ENCODE data around the gene GEN1.

GEN1 gene

GRCh38 chr2:17747684-17748452 lies 6.1 kb upstream of the GEN1 start:
- no peaks in the 10 kb centered on the region for H3K9me3 Mint-ChIP-seq
- H3K27ac Mint-ChIP-seq, result no peak overlapping the region
- H3K36me3 Mint-ChIP-seq (ENCODE audit: low read depth), result peaks cover 34% of the 10 kb centered on the region
- H3K4me3 Mint-ChIP-seq, result no peak overlapping the region
- H3K27me3 Mint-ChIP-seq, result no peaks in the 10 kb centered on the region
- peaks cover 25% of the 10 kb centered on the region for H3K4me1 Mint-ChIP-seq (ENCODE audit: low read depth)

GRCh38 chr2:17748745-17749144 lies 5.2 kb upstream of the GEN1 start:
- Mint-ChIP-seq H3K27me3 (no peaks in the 10 kb centered on the region), H3K4me3 (no peak overlapping the region), H3K9me3 (no peaks in the 10 kb centered on the region), H3K27ac (no peak overlapping the region), H3K36me3 (ENCODE audit: low read depth) (peaks cover 26% of the 10 kb centered on the region), H3K4me1 (ENCODE audit: low read depth) (peaks cover 26% of the 10 kb centered on the region)

- H3K27ac Mint-ChIP-seq, result peak overlapping the region; percentile 12
- H3K27me3 Mint-ChIP-seq, result no peaks in the 10 kb centered on the region
- H3K9me3 Mint-ChIP-seq, result no peaks in the 10 kb centered on the region
- peaks cover 15% of the 10 kb centered on the region for H3K36me3 Mint-ChIP-seq (ENCODE audit: low read depth)
- H3K4me1 Mint-ChIP-seq (ENCODE audit: low read depth), result peaks cover 29% of the 10 kb centered on the region
- peak overlapping the region; percentile 1 for H3K4me3 Mint-ChIP-seq
Observed at GRCh38 chr2:17749753-17750438, 4.0 kb upstream of the GEN1 start.

- Mint-ChIP-seq H3K4me3 (peak overlapping the region; percentile 98), H3K36me3 (ENCODE audit: low read depth) (peaks cover 7% of the 10 kb centered on the region), H3K27me3 (no peaks in the 10 kb centered on the region), H3K9me3 (no peaks in the 10 kb centered on the region), H3K27ac (no peak overlapping the region), H3K4me1 (ENCODE audit: low read depth) (peaks cover 43% of the 10 kb centered on the region)
Observed at GRCh38 chr2:17752246-17752645, 1.7 kb upstream of the GEN1 start.

GRCh38 chr2:17752892-17753802 lies 791 bp upstream of the GEN1 start:
- Mint-ChIP-seq H3K4me1 (ENCODE audit: low read depth) (peaks cover 39% of the 10 kb centered on the region), H3K9me3 (no peaks in the 10 kb centered on the region), H3K27me3 (no peaks in the 10 kb centered on the region), H3K4me3 (peak overlapping the region; percentile 98), H3K36me3 (ENCODE audit: low read depth) (peaks cover 7% of the 10 kb centered on the region), H3K27ac (peak overlapping the region; percentile 74)

- peaks cover 11% of the 10 kb centered on the region for H3K36me3 Mint-ChIP-seq (ENCODE audit: low read depth)
- peak overlapping the region; percentile 98 for H3K4me3 Mint-ChIP-seq
- H3K27me3 Mint-ChIP-seq, result no peaks in the 10 kb centered on the region
- peaks cover 38% of the 10 kb centered on the region for H3K4me1 Mint-ChIP-seq (ENCODE audit: low read depth)
- H3K9me3 Mint-ChIP-seq, result no peaks in the 10 kb centered on the region
- peak overlapping the region; percentile 97 for H3K27ac Mint-ChIP-seq
Observed at GRCh38 chr2:17754773-17755425, 961 bp downstream of the GEN1 start.

- no peak overlapping the region for H3K4me3 Mint-ChIP-seq
- H3K36me3 Mint-ChIP-seq (ENCODE audit: low read depth), result peaks cover 24% of the 10 kb centered on the region
- peaks cover 28% of the 10 kb centered on the region for H3K4me1 Mint-ChIP-seq (ENCODE audit: low read depth)
- H3K27ac Mint-ChIP-seq, result no peak overlapping the region
- H3K9me3 Mint-ChIP-seq, result no peaks in the 10 kb centered on the region
- no peaks in the 10 kb centered on the region for H3K27me3 Mint-ChIP-seq
Observed at GRCh38 chr2:17756668-17757067, 2.7 kb downstream of the GEN1 start.

GRCh38 chr2:17757321-17757720 lies 3.4 kb downstream of the GEN1 start:
- Mint-ChIP-seq H3K4me1 (ENCODE audit: low read depth) (peaks cover 23% of the 10 kb centered on the region), H3K4me3 (no peak overlapping the region), H3K36me3 (ENCODE audit: low read depth) (peaks cover 23% of the 10 kb centered on the region), H3K9me3 (no peaks in the 10 kb centered on the region), H3K27ac (no peak overlapping the region), H3K27me3 (no peaks in the 10 kb centered on the region)

GRCh38 chr2:17758118-17758517 lies 4.2 kb downstream of the GEN1 start:
- no peak overlapping the region for H3K4me3 Mint-ChIP-seq

GRCh38 chr2:17759805-17760204 lies 5.9 kb downstream of the GEN1 start:
- peaks cover 14% of the 10 kb centered on the region for H3K4me1 Mint-ChIP-seq (ENCODE audit: low read depth)
- H3K9me3 Mint-ChIP-seq, result no peaks in the 10 kb centered on the region
- peaks cover 46% of the 10 kb centered on the region for H3K36me3 Mint-ChIP-seq (ENCODE audit: low read depth)
- no peak overlapping the region for H3K4me3 Mint-ChIP-seq
- no peak overlapping the region for H3K27ac Mint-ChIP-seq
- H3K27me3 Mint-ChIP-seq, result no peaks in the 10 kb centered on the region

More at GRCh38 chr2:17758118-17758517, 4.2 kb downstream of the GEN1 start:
- Mint-ChIP-seq H3K27ac (no peak overlapping the region), H3K4me1 (ENCODE audit: low read depth) (peaks cover 16% of the 10 kb centered on the region), H3K36me3 (ENCODE audit: low read depth) (peaks cover 31% of the 10 kb centered on the region), H3K27me3 (no peaks in the 10 kb centered on the region), H3K9me3 (no peaks in the 10 kb centered on the region)

GRCh38 chr2:17762451-17762850 lies 8.5 kb downstream of the GEN1 start:
- H3K9me3 Mint-ChIP-seq, result no peaks in the 10 kb centered on the region
- no peak overlapping the region for H3K4me3 Mint-ChIP-seq
- no peaks in the 10 kb centered on the region for H3K27me3 Mint-ChIP-seq
- no peak overlapping the region for H3K27ac Mint-ChIP-seq
- H3K36me3 Mint-ChIP-seq (ENCODE audit: low read depth), result peaks cover 55% of the 10 kb centered on the region
- no peaks in the 10 kb centered on the region for H3K4me1 Mint-ChIP-seq (ENCODE audit: low read depth)

- no peak overlapping the region for H3K4me3 Mint-ChIP-seq
- peaks cover 64% of the 10 kb centered on the region for H3K36me3 Mint-ChIP-seq (ENCODE audit: low read depth)
- no peaks in the 10 kb centered on the region for H3K27me3 Mint-ChIP-seq
- no peaks in the 10 kb centered on the region for H3K9me3 Mint-ChIP-seq
- no peaks in the 10 kb centered on the region for H3K4me1 Mint-ChIP-seq (ENCODE audit: low read depth)
- H3K27ac Mint-ChIP-seq, result no peak overlapping the region
Observed at GRCh38 chr2:17763641-17764333, 9.8 kb downstream of the GEN1 start.

- H3K4me3 Mint-ChIP-seq, result no peak overlapping the region
- no peak overlapping the region for H3K27ac Mint-ChIP-seq
- no peaks in the 10 kb centered on the region for H3K4me1 Mint-ChIP-seq (ENCODE audit: low read depth)
- peaks cover 59% of the 10 kb centered on the region for H3K36me3 Mint-ChIP-seq (ENCODE audit: low read depth)
- H3K27me3 Mint-ChIP-seq, result no peaks in the 10 kb centered on the region
- H3K9me3 Mint-ChIP-seq, result no peaks in the 10 kb centered on the region
Observed at GRCh38 chr2:17765398-17765797, 11.5 kb downstream of the GEN1 start.

- Mint-ChIP-seq H3K27me3 (no peaks in the 10 kb centered on the region), H3K9me3 (no peaks in the 10 kb centered on the region), H3K4me3 (no peak overlapping the region), H3K27ac (no peak overlapping the region), H3K4me1 (ENCODE audit: low read depth) (no peaks in the 10 kb centered on the region), H3K36me3 (ENCODE audit: low read depth) (peaks cover 60% of the 10 kb centered on the region)
Observed at GRCh38 chr2:17768894-17769293, 15.0 kb downstream of the GEN1 start.

Data from stimulated activated naive CD8-positive, alpha-beta T cell treated with anti-CD3 and anti-CD28 coated beads, Interleukin-15, Interleukin-2, amounts not matched to agents 100 ng/mL and 50 ng/mL, for 24 hours (primary cell).